Activated naive CD8-positive, alpha-beta T cell (primary cell): ENCODE data around the gene GADL1.
A peak's percentile ranks its signal among the peaks of the same experiment; 100 is the strongest.

ENCODE experiments used
- H3K27ac Mint-ChIP-seq: one replicate; pipeline ENCODE4 v1.8.0; 2021; ENCODE audit warnings: mixed read lengths
- H3K27me3 Mint-ChIP-seq: one replicate; pipeline ENCODE4 v1.8.0; 2021; ENCODE audit warnings: mixed read lengths
- H3K36me3 Mint-ChIP-seq: one replicate; pipeline ENCODE4 v1.8.0; 2021; ENCODE audit warnings: mixed read lengths
- H3K4me1 Mint-ChIP-seq: one replicate; pipeline ENCODE4 v1.8.0; 2021; ENCODE audit warnings: low read depth, mixed read lengths
- H3K4me3 Mint-ChIP-seq: one replicate; pipeline ENCODE4 v1.8.0; 2021; ENCODE audit warnings: mild to moderate bottlenecking, mixed read lengths
- H3K9me3 Mint-ChIP-seq: one replicate; pipeline ENCODE4 v1.8.0; 2021; ENCODE audit warnings: low read depth, mixed read lengths

The GADL1 gene

GRCh38 chr3:30743641-30744317, 150.7 kb downstream of the GADL1 start:
- Mint-ChIP-seq H3K4me1 (peaks cover 30% of the 10 kb centered on the region), H3K4me3 (no peak overlapping the region), H3K36me3 (no peaks in the 10 kb centered on the region), H3K27me3 (no peaks in the 10 kb centered on the region), H3K27ac (peak overlapping the region; percentile 52), H3K9me3 (no peaks in the 10 kb centered on the region)

- no peaks in the 10 kb centered on the region for H3K27me3 Mint-ChIP-seq
- peak overlapping the region; percentile 3 for H3K27ac Mint-ChIP-seq
- H3K36me3 Mint-ChIP-seq, result no peaks in the 10 kb centered on the region
- H3K9me3 Mint-ChIP-seq, result no peaks in the 10 kb centered on the region
- H3K4me3 Mint-ChIP-seq, result peak overlapping the region; percentile 14
- H3K4me1 Mint-ChIP-seq, result peaks cover 32% of the 10 kb centered on the region
Observed at GRCh38 chr3:30742796-30743619, 151.5 kb downstream of the GADL1 start.

GRCh38 chr3:30741889-30742288, 152.6 kb downstream of the GADL1 start:
- H3K27me3 Mint-ChIP-seq, result no peaks in the 10 kb centered on the region
- peaks cover 33% of the 10 kb centered on the region for H3K4me1 Mint-ChIP-seq
- no peaks in the 10 kb centered on the region for H3K9me3 Mint-ChIP-seq
- H3K27ac Mint-ChIP-seq, result no peak overlapping the region
- H3K36me3 Mint-ChIP-seq, result no peaks in the 10 kb centered on the region
- no peak overlapping the region for H3K4me3 Mint-ChIP-seq

- Mint-ChIP-seq H3K27ac (peak overlapping the region; percentile 9), H3K4me1 (peaks cover 39% of the 10 kb centered on the region), H3K9me3 (no peaks in the 10 kb centered on the region), H3K4me3 (no peak overlapping the region), H3K27me3 (no peaks in the 10 kb centered on the region), H3K36me3 (no peaks in the 10 kb centered on the region)
Observed at GRCh38 chr3:30738605-30739004, 155.9 kb downstream of the GADL1 start.

- no peaks in the 10 kb centered on the region for H3K27me3 Mint-ChIP-seq
- peak overlapping the region; percentile 43 for H3K27ac Mint-ChIP-seq
- peaks cover 35% of the 10 kb centered on the region for H3K4me1 Mint-ChIP-seq
- no peak overlapping the region for H3K4me3 Mint-ChIP-seq
- H3K36me3 Mint-ChIP-seq, result no peaks in the 10 kb centered on the region
- H3K9me3 Mint-ChIP-seq, result no peaks in the 10 kb centered on the region
Observed at GRCh38 chr3:30737743-30738499, 156.5 kb downstream of the GADL1 start.

- H3K4me3 Mint-ChIP-seq, result no peak overlapping the region
- H3K27me3 Mint-ChIP-seq, result no peaks in the 10 kb centered on the region
- H3K36me3 Mint-ChIP-seq, result no peaks in the 10 kb centered on the region
- H3K9me3 Mint-ChIP-seq, result no peaks in the 10 kb centered on the region
- H3K4me1 Mint-ChIP-seq, result peaks cover 59% of the 10 kb centered on the region
- H3K27ac Mint-ChIP-seq, result no peak overlapping the region
Observed at GRCh38 chr3:30733696-30734095, 160.8 kb downstream of the GADL1 start.

- Mint-ChIP-seq H3K4me3 (no peak overlapping the region), H3K9me3 (no peaks in the 10 kb centered on the region), H3K27me3 (no peaks in the 10 kb centered on the region), H3K27ac (no peak overlapping the region), H3K36me3 (no peaks in the 10 kb centered on the region), H3K4me1 (peaks cover 58% of the 10 kb centered on the region)
Observed at GRCh38 chr3:30733209-30733608, 161.3 kb downstream of the GADL1 start.

- no peaks in the 10 kb centered on the region for H3K9me3 Mint-ChIP-seq
- H3K4me1 Mint-ChIP-seq, result peaks cover 53% of the 10 kb centered on the region
- no peaks in the 10 kb centered on the region for H3K36me3 Mint-ChIP-seq
- no peak overlapping the region for H3K27ac Mint-ChIP-seq
- H3K4me3 Mint-ChIP-seq, result no peak overlapping the region
- H3K27me3 Mint-ChIP-seq, result no peaks in the 10 kb centered on the region
Observed at GRCh38 chr3:30730967-30731366, 163.5 kb downstream of the GADL1 start.

GRCh38 chr3:30729936-30730335, 164.5 kb downstream of the GADL1 start:
- peaks cover 54% of the 10 kb centered on the region for H3K4me1 Mint-ChIP-seq

GRCh38 chr3:30729512-30729911, 164.9 kb downstream of the GADL1 start:
- H3K27me3 Mint-ChIP-seq, result no peaks in the 10 kb centered on the region
- peaks cover 6% of the 10 kb centered on the region for H3K36me3 Mint-ChIP-seq
- peak overlapping the region; percentile 2 for H3K4me3 Mint-ChIP-seq
- H3K4me1 Mint-ChIP-seq, result peaks cover 50% of the 10 kb centered on the region
- peak overlapping the region; percentile 11 for H3K27ac Mint-ChIP-seq
- peaks cover 12% of the 10 kb centered on the region for H3K9me3 Mint-ChIP-seq

More at GRCh38 chr3:30729936-30730335, 164.5 kb downstream of the GADL1 start:
- peaks cover 7% of the 10 kb centered on the region for H3K9me3 Mint-ChIP-seq
- peaks cover 2% of the 10 kb centered on the region for H3K36me3 Mint-ChIP-seq
- H3K4me3 Mint-ChIP-seq, result no peak overlapping the region
- H3K27me3 Mint-ChIP-seq, result no peaks in the 10 kb centered on the region
- peak overlapping the region; percentile 34 for H3K27ac Mint-ChIP-seq

- H3K27ac Mint-ChIP-seq, result no peak overlapping the region
- H3K27me3 Mint-ChIP-seq, result no peaks in the 10 kb centered on the region
- H3K4me1 Mint-ChIP-seq, result peaks cover 40% of the 10 kb centered on the region
- H3K9me3 Mint-ChIP-seq, result peaks cover 12% of the 10 kb centered on the region
- H3K4me3 Mint-ChIP-seq, result no peak overlapping the region
- H3K36me3 Mint-ChIP-seq, result peaks cover 6% of the 10 kb centered on the region
Observed at GRCh38 chr3:30728143-30728542, 166.3 kb downstream of the GADL1 start.

- Mint-ChIP-seq H3K27ac (no peak overlapping the region), H3K4me1 (peaks cover 16% of the 10 kb centered on the region), H3K27me3 (no peaks in the 10 kb centered on the region), H3K36me3 (peaks cover 6% of the 10 kb centered on the region), H3K4me3 (no peak overlapping the region), H3K9me3 (peaks cover 12% of the 10 kb centered on the region)
Observed at GRCh38 chr3:30724863-30725262, 169.6 kb downstream of the GADL1 start.

GRCh38 chr3:30723211-30723610, 171.2 kb downstream of the GADL1 start:
- Mint-ChIP-seq H3K4me1 (peaks cover 3% of the 10 kb centered on the region), H3K4me3 (no peak overlapping the region), H3K36me3 (peaks cover 6% of the 10 kb centered on the region), H3K27ac (no peak overlapping the region), H3K9me3 (peaks cover 12% of the 10 kb centered on the region), H3K27me3 (no peaks in the 10 kb centered on the region)

GRCh38 chr3:30721314-30721634, 173.2 kb downstream of the GADL1 start:
- peaks cover 12% of the 10 kb centered on the region for H3K9me3 Mint-ChIP-seq
- H3K27me3 Mint-ChIP-seq, result no peaks in the 10 kb centered on the region
- H3K36me3 Mint-ChIP-seq, result peaks cover 6% of the 10 kb centered on the region
- H3K4me1 Mint-ChIP-seq, result peaks cover 2% of the 10 kb centered on the region
- no peak overlapping the region for H3K27ac Mint-ChIP-seq
- H3K4me3 Mint-ChIP-seq, result no peak overlapping the region
